NT2/D1 (cell line): ENCODE data around the gene ZNF594.
"Not testable (repeated sequence)": the region's sequence is repeated elsewhere in the genome, so short reads cannot be mapped to it uniquely, and the experiment has no call there.

Experiments used
- DNase-seq: peaks from one replicate; pipeline ENCODE4 v3.0.0-alpha.2; 2011; ENCODE audit warnings: low read depth, low spot score
- H3K27me3 ChIP-seq: 2 replicates; pipeline ENCODE4 v1.6.0; 2011; ENCODE audit warnings: mild to moderate bottlenecking; ENCODE audit not compliant: insufficient read length, insufficient read depth
- H3K36me3 ChIP-seq: 2 replicates; pipeline ENCODE4 v1.6.1; 2011; ENCODE audit warnings: mild to moderate bottlenecking, low read length, mixed read lengths; ENCODE audit not compliant: insufficient read depth, insufficient read length
- H3K4me1 ChIP-seq: 2 replicates; pipeline ENCODE4 v1.5.1; 2011; ENCODE audit not compliant: insufficient read depth, insufficient read length
- H3K4me3 ChIP-seq: 2 replicates; pipeline ENCODE4 v1.5.1; 2011; ENCODE audit warnings: low read depth; ENCODE audit not compliant: insufficient read length
- H3K9ac ChIP-seq: 2 replicates; pipeline ENCODE4 v1.6.0; 2011; ENCODE audit warnings: low read depth; ENCODE audit not compliant: insufficient read length
- H3K9me3 ChIP-seq: 2 replicates; pipeline ENCODE4 v1.5.1; 2011; ENCODE audit warnings: mild to moderate bottlenecking, low read length; ENCODE audit not compliant: insufficient read depth
- SUZ12 ChIP-seq: IDR thresholded peaks from 2 replicates; pipeline ENCODE4 v1.6.1; 2011; ENCODE audit not compliant: insufficient read length, insufficient read depth; ENCODE audit errors: extremely low read depth
- YY1 ChIP-seq: IDR thresholded peaks from 2 replicates; pipeline ENCODE4 v1.6.1; 2011; ENCODE audit not compliant: insufficient read length, insufficient read depth
- ZNF274 ChIP-seq: IDR thresholded peaks from 2 replicates; pipeline ENCODE4 v1.6.1; 2011; ENCODE audit warnings: mild to moderate bottlenecking, low read depth, low read length

Gene ZNF594

DNA sequence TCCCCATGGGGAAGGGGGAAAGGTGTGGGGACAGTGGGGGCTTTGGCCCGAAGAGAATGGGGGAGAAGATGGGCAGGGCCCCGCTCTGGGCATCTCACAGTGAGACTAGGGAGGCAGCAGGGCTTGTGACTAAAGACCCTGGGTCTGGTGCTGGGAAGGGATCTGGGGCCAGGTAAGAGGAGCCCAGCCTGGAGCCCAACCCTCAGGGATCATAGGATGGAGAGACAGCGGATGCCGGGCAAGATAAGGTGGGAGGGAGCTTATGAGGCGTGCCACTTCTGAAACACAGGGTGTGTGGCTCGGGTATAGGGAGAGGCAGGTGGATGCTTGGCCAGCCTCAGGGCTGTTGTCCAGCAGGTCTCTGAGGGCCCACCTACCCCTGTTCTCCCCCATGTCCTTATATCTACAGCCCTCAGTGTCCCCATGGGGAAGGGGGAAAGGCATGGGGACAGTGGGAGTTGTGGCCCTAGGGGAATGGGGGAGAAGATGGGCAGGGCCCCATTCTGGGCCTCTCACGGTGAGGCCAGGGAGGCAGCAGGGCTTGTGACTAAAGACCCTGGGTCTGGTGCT, 60.4 kb downstream of the ZNF594 start:
- Histone ChIP-seq H3K4me3 (no peak overlapping the region), H3K4me1 (no peaks in the 10 kb centered on the region), H3K36me3 (no peaks in the 10 kb centered on the region), H3K27me3 (no peaks in the 10 kb centered on the region), H3K9me3 (no peaks in the 10 kb centered on the region), H3K9ac (no peak overlapping the region)
- TF ChIP-seq ZNF274 = no peak
- TF ChIP-seq SUZ12 = no peak
- no peak for TF ChIP-seq YY1
- DNase-seq = no peak

DNA sequence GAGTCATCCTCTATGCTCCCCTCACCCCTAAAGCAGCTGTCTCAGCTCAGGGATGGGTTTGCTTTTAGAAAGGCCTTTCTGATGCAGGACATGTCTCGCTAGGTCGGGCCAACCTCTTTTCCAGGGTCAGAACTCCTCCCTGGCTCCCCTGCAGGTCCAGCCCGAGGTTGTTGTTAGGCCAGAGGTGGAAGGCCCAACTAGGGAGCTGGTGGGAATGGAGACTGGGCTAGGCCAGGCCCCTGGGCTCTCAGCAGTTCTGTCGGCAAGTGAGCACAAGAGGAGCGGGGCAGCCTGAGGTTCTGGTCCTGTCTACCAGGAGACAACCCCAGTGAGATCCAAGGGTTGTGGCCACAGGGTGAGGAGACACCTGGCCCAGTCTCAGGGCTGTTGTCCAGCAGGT, 61.0 kb downstream of the ZNF594 start:
- H3K9ac ChIP-seq, H3K4me3 ChIP-seq, H3K27me3 ChIP-seq, H3K4me1 ChIP-seq, DNase-seq, H3K36me3 ChIP-seq, H3K9me3 ChIP-seq: not testable (repeated sequence)

DNA sequence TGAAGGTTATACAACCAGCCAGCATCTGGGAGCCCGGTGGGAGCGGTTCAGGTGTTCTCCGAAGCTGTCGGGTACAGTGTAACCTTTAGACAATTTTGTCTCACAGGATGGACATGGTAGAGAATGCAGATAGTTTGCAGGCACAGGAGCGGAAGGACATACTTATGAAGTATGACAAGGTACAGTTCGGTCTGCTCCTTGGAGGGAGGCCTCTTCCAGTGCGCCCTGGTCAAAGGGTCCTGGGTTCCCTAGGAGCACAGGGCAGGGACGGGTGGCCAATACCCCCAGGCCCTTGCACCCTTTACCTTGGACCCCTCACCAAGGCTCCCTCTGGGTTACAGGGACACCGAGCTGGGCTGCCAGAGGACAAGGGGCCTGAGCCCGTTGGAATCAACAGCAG, 61.4 kb downstream of the ZNF594 start:
- DNase-seq, H3K4me1 ChIP-seq, H3K9me3 ChIP-seq, H3K4me3 ChIP-seq, H3K27me3 ChIP-seq, H3K9ac ChIP-seq, H3K36me3 ChIP-seq: not testable (repeated sequence)

DNA sequence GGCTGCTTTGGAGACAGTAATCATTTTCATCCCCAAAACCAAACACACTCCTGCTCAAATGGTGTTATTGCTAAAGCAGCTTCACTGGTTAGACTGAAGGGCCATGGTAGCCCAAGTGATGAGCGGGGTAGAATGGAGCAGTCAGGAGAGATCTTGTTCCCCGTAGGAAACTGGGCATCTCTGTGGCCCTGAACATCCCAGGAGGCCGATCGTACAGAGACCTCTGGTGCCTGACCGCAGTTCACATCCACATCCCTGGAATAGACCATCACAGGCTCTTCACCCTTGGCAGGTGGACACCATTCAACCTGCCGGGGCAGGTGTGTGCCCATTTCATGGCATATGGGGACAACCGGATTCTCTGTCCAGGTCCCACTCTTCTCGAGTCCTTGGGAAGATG, 61.9 kb downstream of the ZNF594 start:
- not testable (repeated sequence) for DNase-seq, H3K4me1 ChIP-seq, H3K9ac ChIP-seq, H3K4me3 ChIP-seq, H3K36me3 ChIP-seq, H3K9me3 ChIP-seq, H3K27me3 ChIP-seq
